ENCODE results near the gene ARL14EP.

- TF ChIP-seq CTCF (IDR thresholded peaks at IDR 0.05; ENCODE audit: poor library complexity) (no peak), EZH2 (IDR thresholded peaks at IDR 0.05; ENCODE audit: borderline replicate concordance) (no peak), EZH2phosphoT487 (IDR thresholded peaks at IDR 0.05; ENCODE audit: low read depth, severe bottlenecking, unreplicated experiment) (no peak)
Measured at GRCh38 chr11:30317030-30317429, 5.9 kb upstream of the ARL14EP start.
